Activated effector memory CD4-positive, alpha-beta T cell treated with Interleukin-2 at 50 U/mL for 16 hours (primary cell): Measurements from ENCODE around the gene UTS2.

Source experiments
- DNase-seq: peaks from one replicate; pipeline ENCODE4 v3.0.0-alpha.2; 2020

The UTS2 gene, protein sequence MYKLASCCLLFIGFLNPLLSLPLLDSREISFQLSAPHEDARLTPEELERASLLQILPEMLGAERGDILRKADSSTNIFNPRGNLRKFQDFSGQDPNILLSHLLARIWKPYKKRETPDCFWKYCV

DNA sequence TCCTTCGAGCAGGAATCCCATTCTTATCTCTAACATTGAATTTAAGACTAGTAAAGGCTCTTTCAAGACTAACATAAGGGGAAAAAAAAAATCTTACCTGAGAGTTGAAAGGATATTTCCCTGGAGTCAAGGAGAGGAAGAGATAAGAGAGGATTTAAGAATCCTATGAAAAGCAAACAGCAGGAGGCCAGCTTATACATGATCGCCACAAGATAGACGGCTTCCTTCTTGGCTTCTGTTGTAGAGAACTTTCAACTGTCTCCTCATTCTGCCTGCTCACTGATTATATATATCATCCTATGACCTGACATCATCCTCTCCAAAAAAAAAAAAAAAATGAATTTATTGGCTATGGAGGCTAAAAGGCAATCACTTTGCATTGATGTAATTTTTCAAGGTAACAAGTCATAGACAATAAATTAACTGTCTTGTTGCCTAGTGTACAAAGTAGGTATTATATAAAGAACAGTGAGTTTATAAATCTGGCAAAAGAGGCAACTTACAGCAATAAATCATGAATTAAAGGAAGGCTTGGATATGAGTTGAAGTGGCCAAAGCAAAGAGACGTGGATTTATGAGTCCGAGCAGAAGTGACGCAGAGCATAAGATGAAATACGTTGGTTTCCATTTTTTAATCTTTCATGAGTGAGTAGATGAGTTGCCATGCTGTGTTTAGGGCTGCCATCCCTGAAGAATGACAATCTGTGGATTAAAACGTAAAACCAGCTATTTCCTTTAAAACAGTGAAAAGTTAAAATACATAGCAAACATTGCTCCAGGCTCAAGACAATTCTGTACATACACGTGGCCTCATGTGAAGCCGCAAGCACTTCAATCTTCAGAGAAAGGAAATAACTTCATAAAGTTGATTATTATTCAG is at the start of gene UTS2:
UTS2 (minus strand) TSS at position 262 of the 880 bp plus-strand sequence; CDS start at position 200, 62 bp downstream.
- no peak for DNase-seq

DNA sequence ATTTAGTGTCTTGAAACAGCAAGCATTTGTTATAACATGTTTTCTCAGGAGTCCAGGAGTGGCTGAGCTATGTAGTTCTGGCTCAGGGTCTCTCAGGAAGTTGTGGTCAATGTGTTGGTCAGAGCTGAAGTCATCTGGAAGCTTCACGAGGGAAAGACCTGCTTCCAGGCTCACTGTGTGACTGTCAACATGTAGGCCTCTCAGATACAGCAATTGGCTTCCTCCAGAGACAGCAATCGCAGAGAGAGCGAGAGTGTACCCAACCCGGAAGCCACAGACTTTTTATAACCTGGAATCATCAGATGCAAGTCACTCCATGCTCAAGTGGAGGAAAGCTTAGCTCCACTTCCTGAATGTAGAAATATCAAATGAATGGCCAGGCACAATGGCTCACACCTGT is 46.9 kb upstream of the UTS2 start:
- no peak for DNase-seq

DNA sequence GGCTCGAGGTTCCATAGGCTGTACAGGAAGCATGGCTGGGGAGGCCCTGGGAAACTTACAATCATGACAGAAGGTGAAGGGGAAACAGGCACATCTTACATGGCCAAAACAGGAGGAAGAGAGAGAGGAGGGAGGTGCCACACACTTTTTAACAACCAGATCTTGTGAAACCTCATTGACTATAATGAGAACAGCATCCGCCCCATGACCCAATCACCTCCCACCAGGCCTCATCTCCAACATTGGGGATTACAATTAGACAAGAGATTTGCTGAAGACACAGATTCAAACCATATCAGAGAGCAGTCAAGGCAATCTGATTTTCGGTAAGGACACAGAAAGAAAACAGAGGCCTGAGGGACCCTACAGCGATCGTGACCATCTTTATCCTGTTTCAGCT is 46.1 kb upstream of the UTS2 start:
- no peak for DNase-seq

DNA sequence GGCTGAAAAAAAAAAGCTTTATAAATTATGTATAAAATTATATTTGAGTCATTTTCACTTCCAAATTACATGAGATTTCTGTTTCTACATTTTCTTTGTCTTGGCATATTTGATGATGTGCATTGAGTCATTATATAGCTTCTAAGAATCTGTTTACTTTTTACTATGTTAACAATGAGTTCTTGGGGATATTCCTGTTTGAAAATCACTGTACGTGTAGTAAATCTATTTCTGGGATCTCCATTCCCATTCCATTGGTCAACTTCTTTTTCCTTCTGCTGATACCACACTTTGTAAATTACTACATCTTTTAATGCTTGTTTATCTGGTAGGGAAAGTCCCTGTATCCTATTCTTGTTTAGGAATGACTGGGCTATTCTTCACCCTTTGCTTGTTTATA is 44.1 kb upstream of the UTS2 start:
- no peak for DNase-seq

DNA sequence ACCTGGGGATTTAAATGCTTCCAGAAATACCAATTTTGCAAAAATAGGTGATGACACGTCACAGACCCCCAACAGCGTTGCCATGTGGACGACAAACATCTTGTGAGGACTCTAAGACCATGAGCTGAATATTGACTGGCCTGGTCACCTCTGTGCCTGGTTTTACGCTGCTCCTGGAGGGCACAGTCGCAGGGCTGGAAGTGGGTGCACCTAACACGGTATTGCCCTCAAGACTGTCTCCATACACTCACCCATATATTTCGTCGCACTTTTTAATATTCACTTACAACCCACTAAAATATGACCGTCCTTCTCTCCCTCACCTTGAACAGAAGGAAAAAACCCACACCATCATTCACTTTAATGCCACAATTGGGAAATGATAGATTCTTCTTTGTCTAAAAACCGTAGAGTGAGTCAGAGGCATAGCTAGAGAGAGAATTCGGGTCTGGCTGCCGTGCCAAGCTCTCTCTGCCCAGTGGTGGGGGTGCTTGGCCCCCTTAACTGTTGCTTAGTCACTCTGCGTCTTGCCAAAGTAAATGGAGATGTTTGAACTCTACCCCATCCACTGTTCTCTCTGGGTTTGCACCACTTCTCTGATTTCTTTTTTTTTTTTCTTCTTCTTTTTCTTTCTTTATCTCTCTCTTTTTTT is 40.8 kb upstream of the UTS2 start:
- DNase-seq = no peak

DNA sequence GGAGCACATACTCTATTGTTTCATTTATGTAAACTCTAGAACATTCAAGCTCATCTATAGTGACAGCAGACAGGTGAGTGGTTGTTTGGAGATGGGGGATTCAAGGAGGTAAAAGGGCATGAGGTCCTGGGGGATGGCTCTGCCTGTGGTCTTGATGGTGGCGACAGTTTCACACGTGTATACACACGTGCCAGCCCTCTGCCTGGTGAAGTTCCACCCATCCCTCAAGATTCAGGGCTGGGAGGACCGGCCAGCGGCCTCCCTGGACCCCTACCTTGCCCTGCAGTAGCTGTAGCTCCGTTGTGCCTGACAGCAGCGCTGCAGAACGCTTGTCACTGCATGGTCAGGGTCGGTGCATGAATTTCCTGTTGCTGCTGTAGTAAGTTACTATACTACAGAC is 38.9 kb upstream of the UTS2 start:
- no peak for DNase-seq

DNA sequence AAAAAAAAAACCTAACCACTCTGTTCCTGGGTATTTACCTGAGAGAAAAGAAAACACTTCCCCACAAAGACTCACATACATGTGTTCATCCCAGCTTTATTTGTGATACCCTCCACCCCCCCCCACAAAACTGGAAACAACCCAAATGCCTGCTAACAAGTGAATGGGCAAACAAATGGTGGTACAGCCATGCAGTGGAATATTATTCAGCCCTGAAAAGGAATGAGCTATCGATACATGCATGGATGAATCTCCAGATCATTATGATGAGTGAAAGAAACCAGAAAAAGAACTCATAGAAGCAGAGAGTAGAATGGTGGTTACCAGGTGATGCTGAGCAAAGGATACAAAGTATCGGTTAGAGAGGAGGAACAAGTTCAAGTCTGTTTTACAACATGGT is 38.0 kb upstream of the UTS2 start:
- no peak for DNase-seq

DNA sequence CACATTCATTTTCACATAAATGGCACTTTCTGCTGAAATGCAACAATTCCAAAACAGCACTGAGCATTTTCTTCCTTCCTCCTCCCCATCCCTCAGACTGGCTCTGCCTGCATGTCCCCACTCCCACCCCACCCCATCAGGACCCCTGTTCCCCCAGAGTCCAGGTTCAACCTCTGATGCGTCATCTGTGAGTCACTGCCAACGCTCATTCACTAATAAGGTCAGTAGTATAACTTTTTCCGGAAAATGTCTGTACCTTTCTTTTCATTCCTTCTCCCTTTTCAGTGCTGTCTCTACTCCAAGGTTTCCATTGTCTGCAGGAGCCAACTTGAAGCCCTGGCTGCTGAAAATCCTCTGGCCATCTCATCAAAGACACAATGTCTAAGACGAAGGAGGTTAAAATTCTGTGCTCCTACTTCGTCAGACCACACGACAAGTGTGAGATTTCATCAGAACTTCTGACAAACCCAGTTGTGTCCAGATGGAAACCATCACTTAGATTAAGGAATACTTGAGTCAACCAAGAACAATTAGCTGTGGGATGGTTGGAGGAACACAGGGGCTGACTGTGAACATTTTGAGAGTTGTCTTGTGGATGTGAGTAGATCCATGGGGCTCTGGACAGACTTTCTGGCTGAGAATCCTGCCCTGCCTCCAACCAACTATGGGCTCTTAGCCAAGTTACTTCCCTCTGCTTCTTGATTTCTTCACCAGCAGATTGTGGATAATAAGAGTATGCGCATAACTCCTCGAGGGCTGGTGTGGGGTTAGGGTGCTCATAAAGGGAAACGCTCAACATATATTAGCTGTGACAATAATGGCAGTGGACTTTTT is 35.6 kb upstream of the UTS2 start:
- DNase-seq = no peak

DNA sequence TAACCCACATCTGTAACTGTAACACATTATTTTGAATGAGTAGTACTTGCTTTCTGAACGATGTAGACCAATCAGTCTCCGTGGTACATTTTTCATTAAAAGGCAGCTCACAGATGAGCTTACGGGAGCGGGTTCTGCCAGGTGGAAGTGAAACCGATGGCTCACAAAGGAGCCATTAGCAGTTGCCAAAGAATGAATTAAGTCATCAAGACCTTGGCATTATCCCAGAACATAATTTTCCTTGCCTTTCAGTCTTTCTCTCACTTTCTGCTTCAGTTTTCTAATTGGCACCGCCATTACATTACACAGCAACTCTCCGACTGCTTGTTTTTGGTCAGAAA is 33.5 kb upstream of the UTS2 start:
- no peak for DNase-seq

DNA sequence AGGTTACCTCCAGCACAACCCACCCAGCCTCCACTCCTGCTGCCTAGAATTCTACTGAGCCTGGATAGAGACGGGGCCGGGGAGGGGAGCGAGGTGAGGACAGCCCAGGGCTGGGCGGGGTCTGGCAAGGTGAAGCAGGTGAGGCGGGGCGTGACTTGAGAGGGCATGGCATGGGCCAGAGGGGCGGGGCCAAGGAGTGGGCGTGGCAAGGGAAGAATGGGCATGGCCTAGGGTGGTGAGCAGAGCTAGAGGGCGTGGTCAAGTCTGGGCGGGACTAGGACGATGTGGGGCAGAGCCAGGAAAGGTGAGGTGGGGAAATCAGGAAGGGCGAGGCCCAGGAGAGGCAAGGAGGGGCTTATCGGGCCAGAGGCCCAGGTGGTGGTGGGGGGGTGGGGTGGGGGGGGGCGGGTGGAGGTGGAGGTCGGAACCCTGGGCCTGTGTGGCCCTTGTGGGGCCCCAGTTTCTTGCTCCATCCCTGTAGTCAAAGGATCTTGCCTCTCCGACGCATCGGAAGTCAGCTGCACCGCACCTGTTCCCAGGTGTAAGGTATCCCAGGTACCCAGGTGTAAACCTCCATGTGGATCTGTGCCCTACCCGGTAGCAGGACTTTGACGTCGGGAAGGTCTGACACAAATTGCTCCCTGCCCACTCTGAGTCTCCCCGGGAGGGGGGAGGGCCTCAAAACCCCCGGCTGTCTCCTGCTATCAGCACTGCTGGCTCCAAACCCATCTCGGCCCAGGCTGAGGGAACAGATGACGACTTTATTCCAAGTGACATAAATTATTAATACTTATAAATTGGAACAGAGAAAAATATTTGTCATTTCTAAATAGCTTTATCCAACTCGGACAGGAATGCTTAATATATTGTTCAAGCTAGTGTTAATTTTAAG is 32.9 kb upstream of the UTS2 start:
- no peak for DNase-seq

DNA sequence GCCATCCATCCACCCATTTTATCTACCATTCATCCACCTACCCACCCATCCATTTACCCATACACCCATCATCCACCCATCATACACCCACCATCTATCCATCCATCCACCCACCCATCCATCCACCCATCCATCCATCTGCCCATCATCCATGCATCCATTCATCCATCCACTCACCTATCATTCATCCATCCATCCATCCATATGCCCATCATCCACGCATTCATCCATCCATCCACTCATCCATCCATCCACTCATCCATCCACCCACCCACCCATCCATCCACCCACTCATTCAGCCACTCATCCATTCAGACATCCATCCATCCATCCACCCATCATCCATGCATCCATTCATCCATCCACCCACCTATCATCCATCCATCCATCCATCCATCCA is 31.9 kb upstream of the UTS2 start:
- no peak for DNase-seq

DNA sequence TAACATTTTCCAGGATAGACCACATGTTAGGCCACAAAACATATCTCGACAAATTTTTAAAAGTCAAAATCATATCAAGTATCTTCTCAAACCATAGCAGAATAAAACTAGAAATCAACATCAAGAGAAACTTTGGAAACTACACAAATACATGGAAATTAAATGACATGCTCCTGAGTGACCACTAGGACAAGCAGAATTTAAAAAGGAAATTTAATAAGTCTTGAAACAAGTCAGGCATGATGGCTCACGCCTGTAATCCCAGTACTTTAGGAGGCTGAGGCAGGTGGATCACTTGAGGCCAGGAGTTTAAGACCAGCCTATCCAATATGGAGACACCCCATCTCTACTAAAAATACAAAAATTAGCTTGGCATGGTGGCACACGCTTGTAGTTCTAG is 26.4 kb upstream of the UTS2 start:
- DNase-seq = no peak

DNA sequence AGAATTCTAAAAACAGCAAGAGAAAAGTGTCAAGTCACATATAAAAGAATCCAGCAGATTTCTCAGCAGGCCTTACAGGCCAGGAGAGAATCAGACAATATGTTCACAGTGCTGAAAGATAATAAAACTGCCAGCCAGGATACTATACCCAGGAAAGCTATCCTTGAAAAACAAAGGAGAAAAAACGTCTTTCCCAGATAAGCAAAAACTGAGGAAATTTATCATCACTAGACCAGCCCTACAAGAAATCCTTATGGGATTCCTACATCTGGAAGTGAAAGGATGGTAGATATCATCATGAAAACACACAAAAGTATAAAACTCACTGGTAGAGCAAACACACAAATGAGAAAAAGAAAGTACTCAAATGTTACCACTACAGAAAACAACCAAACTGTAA is 25.2 kb upstream of the UTS2 start:
- no peak for DNase-seq

DNA sequence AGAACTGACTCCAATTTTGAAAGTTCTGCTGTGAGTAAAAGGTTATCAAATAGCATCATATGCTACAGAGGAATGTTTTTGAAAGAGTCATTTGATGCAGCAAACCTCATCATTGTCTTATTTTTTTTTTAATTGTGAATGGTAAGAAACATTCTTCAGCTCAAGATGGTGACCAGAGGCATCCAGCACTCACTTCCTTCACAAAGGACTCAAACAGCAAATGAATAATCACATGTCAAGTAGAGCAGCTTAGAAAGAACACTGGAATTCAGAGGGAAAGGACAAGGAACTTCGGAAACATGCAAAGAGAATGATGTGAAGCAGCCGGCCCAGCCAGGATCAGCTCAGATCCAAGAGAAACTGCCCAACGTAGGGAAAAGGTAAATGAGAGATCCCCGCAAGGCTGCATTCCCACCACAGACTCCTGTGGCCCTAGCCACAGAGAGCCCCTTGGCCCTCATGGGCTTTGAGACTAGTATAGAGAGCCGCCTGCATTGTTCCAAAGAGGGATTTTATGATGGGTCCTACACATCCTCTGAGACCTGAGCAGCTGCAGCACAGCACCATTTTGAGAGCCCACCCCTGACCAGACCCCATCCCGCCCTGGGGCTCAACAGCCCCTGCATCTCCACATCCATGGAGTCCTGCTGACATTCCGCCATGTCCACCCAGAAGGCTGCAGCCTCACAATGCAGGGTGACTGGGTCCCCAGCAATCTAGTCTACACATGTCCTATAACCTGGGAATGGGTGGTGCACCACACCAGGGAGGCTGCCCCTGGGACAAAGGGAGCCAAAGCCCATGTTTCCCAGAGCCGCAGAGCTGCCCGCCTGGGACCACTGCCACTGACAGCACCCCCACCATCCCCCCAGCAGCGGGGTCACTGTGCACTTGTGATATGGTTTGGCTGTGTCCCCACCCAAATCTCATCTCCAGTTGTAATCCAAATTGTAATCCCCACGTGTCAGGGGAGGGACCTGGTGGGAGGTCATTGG is 21.2 kb upstream of the UTS2 start:
- DNase-seq = no peak

DNA sequence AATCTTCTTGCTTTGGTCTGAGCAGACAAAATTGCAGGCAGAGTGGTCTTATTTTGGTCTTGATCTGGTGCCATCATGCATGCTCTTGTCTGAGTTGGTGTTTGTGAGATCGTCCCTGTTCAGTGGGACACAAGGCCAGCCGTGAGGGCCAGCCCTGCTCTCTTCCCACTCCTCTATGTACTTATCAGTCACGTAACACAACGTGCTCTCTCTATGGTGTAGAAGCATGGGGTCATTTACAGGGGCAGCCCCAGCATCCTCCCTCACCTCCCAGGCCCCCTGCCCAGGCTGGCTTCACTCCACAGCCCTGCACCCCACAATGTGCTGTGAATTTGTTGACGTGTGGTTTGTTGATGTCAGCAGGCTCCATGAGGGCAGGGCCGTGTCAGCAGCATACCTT is 18.3 kb upstream of the UTS2 start:
- no peak for DNase-seq

DNA sequence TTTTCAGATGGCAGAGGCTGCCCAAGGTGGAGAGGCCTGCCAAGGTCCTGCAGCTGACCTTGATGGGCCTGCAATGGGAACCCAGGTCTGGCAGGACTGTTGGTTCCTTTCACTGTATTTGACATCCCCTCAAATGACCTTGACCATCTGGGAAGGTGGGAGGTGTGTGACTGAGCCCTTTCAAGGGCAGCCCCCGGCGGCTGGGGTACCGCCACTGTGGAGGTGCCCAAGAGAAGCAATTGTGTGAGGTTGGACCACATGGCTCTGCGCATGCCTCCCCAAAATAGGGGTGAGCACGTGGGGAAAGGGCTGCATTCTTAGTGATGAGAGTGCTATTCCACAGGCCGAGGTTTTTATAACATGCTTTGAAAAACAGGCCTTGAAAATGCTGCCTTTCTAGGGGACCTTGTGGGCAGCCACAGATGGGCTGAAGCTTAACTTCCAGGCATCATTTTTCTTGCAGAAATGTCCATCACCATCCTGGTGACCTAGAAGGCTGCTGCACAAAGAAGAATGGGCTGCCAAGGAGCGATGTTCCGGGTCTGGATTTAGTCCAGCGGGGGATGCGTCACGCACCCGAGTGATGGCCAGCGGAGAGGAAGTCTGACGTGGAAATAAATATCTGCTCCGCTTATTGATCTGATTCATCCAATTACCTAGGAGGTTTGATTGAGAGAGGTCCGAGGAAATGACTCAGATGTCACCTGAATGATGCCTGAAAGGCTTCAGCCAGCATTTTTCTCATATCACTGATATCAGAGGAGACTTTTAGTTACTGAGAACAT is 16.5 kb upstream of the UTS2 start:
- no peak for DNase-seq

DNA sequence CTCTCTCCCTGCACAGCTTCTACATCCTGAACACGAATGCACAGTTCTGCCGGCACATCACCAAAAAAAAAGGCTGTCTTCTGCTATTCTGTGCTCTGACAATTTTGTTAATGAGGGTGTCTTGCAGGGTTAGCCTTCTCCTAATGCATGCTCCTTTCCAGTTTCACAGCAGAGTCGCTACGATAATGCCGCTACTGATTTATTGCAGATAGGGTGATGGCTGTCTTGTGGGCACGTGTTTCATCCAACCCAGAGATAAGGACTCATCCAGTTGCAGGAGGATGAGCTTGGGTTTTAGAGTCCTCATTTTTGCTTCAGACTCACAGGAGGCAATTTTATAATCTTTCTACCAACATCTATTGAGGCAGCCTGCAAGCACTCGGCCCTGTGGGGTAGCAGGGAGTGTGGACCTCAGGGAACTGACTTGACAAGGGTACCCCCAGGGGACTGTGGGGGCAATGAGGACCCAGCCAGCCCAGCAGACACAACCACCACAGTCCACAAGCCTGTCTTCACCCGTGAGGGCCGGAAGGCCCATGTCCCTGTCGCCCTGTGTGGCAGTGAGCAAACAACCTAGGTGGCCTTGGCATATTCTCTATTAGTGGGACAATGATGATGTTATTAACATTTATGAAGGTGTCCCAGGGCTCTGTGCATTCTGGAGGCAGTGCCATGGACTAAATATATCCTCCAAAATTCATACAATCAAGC is 15.4 kb upstream of the UTS2 start:
- DNase-seq = no peak

DNA sequence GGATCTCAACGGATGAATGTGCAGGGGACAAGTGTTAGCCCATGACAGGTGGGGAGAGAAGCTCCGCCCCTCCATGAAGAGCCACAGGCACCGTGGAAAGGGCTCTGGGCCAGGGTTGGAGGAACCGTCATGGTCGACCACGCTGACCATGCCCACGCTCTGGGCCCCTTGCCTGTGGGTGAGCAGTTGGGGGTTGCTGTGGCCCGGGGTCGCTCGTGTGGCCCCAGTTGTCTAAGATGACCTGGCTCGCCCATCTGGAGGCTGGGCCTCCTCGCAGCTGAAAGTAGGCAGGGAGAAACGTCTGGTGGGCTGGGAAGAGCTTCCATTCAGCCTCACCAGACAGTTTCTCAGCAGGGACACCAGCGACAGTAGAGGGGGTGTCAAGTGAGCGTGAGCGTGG is 13.1 kb upstream of the UTS2 start:
- no peak for DNase-seq

DNA sequence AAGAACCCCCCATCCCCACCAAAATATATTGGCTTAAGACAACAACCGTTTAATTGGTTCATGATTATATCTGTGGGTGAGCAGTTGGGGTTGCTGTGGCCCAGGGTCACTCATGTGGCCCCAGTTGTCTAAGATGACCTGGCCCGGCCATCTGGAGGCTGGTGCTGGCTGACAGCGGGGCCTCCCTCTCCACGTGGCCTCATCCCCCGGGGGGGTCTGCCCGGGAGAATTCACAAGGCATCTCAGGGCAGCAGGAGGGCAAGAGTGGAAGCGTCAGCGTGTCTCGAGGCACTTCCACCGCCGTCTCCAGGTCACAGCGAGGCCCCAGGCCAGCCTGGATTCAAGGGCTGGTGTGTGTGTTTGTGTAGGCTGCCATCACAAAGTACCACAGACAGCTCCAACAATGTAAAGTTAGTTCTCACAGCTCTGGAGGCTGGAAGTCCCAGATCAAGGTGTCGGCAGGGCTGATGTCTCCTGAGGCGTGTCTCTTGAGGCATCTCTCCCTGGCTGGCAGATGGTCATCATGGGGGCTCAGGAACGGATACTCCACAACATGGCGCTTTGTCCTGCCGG is 11.0 kb upstream of the UTS2 start:
- DNase-seq = no peak
